Measurements from ENCODE around the gene NT5C3A.
A peak's percentile ranks its signal among the peaks of the same experiment; 100 is the strongest.

The NT5C3A gene

GRCh38 chr7:33062023-33062781, at the start of gene NT5C3A:
TSS of gene NT5C3A (minus strand) at chr7:33062776. CDS start at chr7:33062705, 71 bp downstream.
- H3K27me3 ChIP-seq (replicated peaks), result no peaks in the 10 kb centered on the region
- H3K4me3 ChIP-seq (ENCODE audit: low read depth, low read length), result peak within 1 kb of the TSS; percentile 81
- no peak for TF ChIP-seq CTCF (IDR thresholded peaks at IDR 0.05; ENCODE audit: low read depth, low read length, missing control alignments)
- no peaks in the 10 kb centered on the region for H3K36me3 ChIP-seq (replicated peaks)
- DNase-seq, result peak; percentile 19
- in situ Hi-C loops (cut with HindIII; ENCODE audit: low pct_ligation_motif_present, low sequenced_read_pairs), result no loop called here
- peak within 1 kb of the TSS; percentile 84 for H3K27ac ChIP-seq

GRCh38 chr7:33111614-33112013, 49.0 kb upstream of the NT5C3A start:
- in situ Hi-C loops (cut with HindIII; ENCODE audit: low pct_ligation_motif_present, low sequenced_read_pairs), result no loop called here
- H3K27me3 ChIP-seq (replicated peaks), result peaks cover 3% of the 10 kb centered on the region
- no peak for TF ChIP-seq CTCF (IDR thresholded peaks at IDR 0.05; ENCODE audit: low read depth, low read length, missing control alignments)

GRCh38 chr7:33109758-33110238, 47.2 kb upstream of the NT5C3A start:
- no peaks in the 10 kb centered on the region for H3K36me3 ChIP-seq (replicated peaks)
- in situ Hi-C loops (cut with HindIII; ENCODE audit: low pct_ligation_motif_present, low sequenced_read_pairs), result no loop called here
- peak; percentile 35 for DNase-seq
- peak overlapping the region; percentile 73 for H3K4me3 ChIP-seq (ENCODE audit: low read depth, low read length)
- peak overlapping the region; percentile 20 for H3K27ac ChIP-seq
- H3K27me3 ChIP-seq (replicated peaks), result peaks cover 2% of the 10 kb centered on the region
- no peak for TF ChIP-seq CTCF (IDR thresholded peaks at IDR 0.05; ENCODE audit: low read depth, low read length, missing control alignments)

More at GRCh38 chr7:33111614-33112013, 49.0 kb upstream of the NT5C3A start:
- Histone ChIP-seq H3K27ac (no peak overlapping the region), H3K4me3 (ENCODE audit: low read depth, low read length) (no peak overlapping the region), H3K36me3 (replicated peaks) (no peaks in the 10 kb centered on the region)
- no peak for DNase-seq

- Histone ChIP-seq H3K36me3 (replicated peaks) (no peaks in the 10 kb centered on the region), H3K27ac (peak within 1 kb of the TSS; percentile 54), H3K4me3 (ENCODE audit: low read depth, low read length) (peak within 1 kb of the TSS; percentile 73), H3K27me3 (replicated peaks) (no peaks in the 10 kb centered on the region)
- peak; percentile 37 for DNase-seq
- TF ChIP-seq CTCF (IDR thresholded peaks at IDR 0.05; ENCODE audit: low read depth, low read length, missing control alignments), result peak; percentile 31
- in situ Hi-C loops (cut with HindIII; ENCODE audit: low pct_ligation_motif_present, low sequenced_read_pairs), result no loop called here
These were observed 46.6 kb upstream of the NT5C3A start, which contains the start of gene RP9 for GRCh38 chr7:33109005-33109757. TSS of gene RP9 (minus strand) at chr7:33109404. CDS start at chr7:33109372, 32 bp downstream.

- Histone ChIP-seq H3K36me3 (replicated peaks) (no peaks in the 10 kb centered on the region), H3K27me3 (replicated peaks) (no peaks in the 10 kb centered on the region), H3K27ac (peak overlapping the region; percentile 54), H3K4me3 (ENCODE audit: low read depth, low read length) (peak overlapping the region; percentile 73)
- DNase-seq, result no peak
- in situ Hi-C loops (cut with HindIII; ENCODE audit: low pct_ligation_motif_present, low sequenced_read_pairs), result no loop called here
- peak; percentile 19 for TF ChIP-seq CTCF (IDR thresholded peaks at IDR 0.05; ENCODE audit: low read depth, low read length, missing control alignments)
These were observed 46.0 kb upstream of the NT5C3A start for GRCh38 chr7:33108554-33109004.

All from brain microvascular endothelial cell (primary cell).